ENCODE measurements around the gene ARID1B.

DNA sequence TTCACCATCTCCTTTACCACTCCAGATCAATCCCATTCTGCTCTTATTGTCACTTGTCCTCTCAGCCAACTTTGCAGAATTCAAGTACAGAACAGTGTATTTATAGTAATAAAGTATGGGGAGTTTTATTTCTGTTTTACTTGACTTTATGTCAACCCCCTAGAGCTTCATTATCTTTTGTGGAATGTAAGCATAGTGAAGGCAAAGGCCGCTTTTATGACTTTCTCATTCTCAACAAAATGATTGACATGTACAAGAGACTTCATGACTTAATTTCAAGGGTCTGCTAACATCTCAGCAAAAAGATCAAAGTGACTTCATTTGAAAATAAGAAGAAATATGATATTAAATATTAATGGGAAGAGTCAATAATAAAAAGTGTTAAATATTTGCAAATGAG is 28.7 kb upstream of the ARID1B start:
- TF ChIP-seq, protein P1, sequence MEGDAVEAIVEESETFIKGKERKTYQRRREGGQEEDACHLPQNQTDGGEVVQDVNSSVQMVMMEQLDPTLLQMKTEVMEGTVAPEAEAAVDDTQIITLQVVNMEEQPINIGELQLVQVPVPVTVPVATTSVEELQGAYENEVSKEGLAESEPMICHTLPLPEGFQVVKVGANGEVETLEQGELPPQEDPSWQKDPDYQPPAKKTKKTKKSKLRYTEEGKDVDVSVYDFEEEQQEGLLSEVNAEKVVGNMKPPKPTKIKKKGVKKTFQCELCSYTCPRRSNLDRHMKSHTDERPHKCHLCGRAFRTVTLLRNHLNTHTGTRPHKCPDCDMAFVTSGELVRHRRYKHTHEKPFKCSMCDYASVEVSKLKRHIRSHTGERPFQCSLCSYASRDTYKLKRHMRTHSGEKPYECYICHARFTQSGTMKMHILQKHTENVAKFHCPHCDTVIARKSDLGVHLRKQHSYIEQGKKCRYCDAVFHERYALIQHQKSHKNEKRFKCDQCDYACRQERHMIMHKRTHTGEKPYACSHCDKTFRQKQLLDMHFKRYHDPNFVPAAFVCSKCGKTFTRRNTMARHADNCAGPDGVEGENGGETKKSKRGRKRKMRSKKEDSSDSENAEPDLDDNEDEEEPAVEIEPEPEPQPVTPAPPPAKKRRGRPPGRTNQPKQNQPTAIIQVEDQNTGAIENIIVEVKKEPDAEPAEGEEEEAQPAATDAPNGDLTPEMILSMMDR (IDR thresholded peaks at IDR 0.05; ENCODE audit: low read length): no peak
- no peak for TF ChIP-seq EZH2 (IDR thresholded peaks at IDR 0.05; ENCODE audit: borderline replicate concordance, low read length)

Measured in OCI-LY1 (cell line).